ENCODE measurements around the gene PRXL2C.
"Not testable (repeated sequence)": the region's sequence is repeated elsewhere in the genome, so short reads cannot be mapped to it uniquely, and the experiment has no call there.

DNA sequence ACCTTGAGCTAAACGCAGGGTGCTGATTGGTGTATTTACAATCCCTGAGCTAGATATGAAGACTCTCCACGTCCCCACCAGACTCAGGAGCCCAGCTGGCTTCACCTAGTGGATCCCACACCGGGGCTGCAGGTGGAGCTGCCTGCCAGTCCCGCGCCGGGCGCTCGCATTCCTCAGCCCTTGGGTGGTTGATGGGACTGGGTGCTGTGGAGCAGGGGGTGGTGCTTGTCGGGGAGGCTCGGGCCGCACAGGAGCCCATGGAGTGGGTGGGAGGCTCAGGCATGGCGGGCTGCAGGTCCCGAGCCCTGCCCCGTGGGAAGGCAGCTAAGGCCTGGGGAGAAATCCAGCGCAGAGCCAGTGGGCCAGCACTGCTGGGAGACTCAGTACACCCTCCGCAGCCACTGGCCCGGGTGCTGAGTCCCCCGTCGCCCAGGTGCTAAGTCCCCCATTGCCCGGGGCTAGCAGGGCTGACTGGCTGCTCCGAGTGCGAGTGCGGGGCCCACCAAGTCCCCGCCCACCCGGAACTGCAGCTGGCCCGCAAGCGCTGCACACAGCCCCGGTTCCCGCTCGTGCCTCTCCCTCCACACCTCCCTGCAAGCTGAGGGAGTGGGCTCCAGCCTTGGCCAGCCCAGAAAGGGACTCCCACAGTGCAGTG is 45.7 kb upstream of the PRXL2C start:
- not testable (repeated sequence) for TF ChIP-seq POLR2AphosphoS5, POLR2A, TAF1, POU2F2 (IDR thresholded peaks at IDR 0.05; ENCODE audit: low read depth, low read length)
